ENCODE results near the gene CLPSL1. TPM values are rescaled to one million over a fixed set of nuclear protein-coding genes. Genes with fewer than 3 reads are reported as not detected.

CLPSL1 gene
- total and polyA plus RNA-seq, 2 of the 13 experiments (the other 11 are each of a cell fraction or from before 2014, with no cell fraction given): not detected

GRCh38 chr6:35765739-35766138 is 15.1 kb upstream of the CLPSL1 start:
- in situ Hi-C loops (cut with HindIII; ENCODE audit: extremely low pct_ligation_motif_present, low pct_unique_long_range_greater_than_20kb) (no loop called here), intact Hi-C loops (cut with micrococcal nuclease; ENCODE audit: unreplicated experiment) (no loop called here)
- H3K4me3 ChIP-seq (replicated peaks in 1 of 3; ENCODE audit: insufficient read depth in 1 of 3, low read depth in 2 of 3, low read length in 3 of 3): no peak overlapping the region
- no peaks in the 10 kb centered on the region for H4K20me1 ChIP-seq (ENCODE audit: insufficient read depth, low read length)
- POLR2A ChIA-PET: no interaction called here
- no peaks in the 10 kb centered on the region for H3K79me2 ChIP-seq (ENCODE audit: insufficient read depth, low read length)
- H3K9me3 ChIP-seq (ENCODE audit: low read length): no peaks in the 10 kb centered on the region
- TF ChIP-seq NR2C2 (CRISPR knock-in tag; IDR thresholded peaks at IDR 0.05; ENCODE audit: borderline replicate concordance): no peak
- no peak for TF ChIP-seq SCMH1 (CRISPR knock-in tag; IDR thresholded peaks at IDR 0.05; ENCODE audit: borderline replicate concordance)
- TF ChIP-seq ZNF781 (CRISPR knock-in tag; IDR thresholded peaks at IDR 0.05; ENCODE audit: borderline replicate concordance, not compliant biosample characterization): no peak
- TF ChIP-seq ZNF30 (CRISPR knock-in tag; IDR thresholded peaks at IDR 0.05): no peak
- no peak for TF ChIP-seq ASH2L (IDR thresholded peaks at IDR 0.05; ENCODE audit: insufficient read length, low read depth, low read length)
- TF ChIP-seq ZNF652 (CRISPR knock-in tag; IDR thresholded peaks at IDR 0.05; ENCODE audit: borderline replicate concordance, low read depth): no peak
- TF ChIP-seq, protein P1, sequence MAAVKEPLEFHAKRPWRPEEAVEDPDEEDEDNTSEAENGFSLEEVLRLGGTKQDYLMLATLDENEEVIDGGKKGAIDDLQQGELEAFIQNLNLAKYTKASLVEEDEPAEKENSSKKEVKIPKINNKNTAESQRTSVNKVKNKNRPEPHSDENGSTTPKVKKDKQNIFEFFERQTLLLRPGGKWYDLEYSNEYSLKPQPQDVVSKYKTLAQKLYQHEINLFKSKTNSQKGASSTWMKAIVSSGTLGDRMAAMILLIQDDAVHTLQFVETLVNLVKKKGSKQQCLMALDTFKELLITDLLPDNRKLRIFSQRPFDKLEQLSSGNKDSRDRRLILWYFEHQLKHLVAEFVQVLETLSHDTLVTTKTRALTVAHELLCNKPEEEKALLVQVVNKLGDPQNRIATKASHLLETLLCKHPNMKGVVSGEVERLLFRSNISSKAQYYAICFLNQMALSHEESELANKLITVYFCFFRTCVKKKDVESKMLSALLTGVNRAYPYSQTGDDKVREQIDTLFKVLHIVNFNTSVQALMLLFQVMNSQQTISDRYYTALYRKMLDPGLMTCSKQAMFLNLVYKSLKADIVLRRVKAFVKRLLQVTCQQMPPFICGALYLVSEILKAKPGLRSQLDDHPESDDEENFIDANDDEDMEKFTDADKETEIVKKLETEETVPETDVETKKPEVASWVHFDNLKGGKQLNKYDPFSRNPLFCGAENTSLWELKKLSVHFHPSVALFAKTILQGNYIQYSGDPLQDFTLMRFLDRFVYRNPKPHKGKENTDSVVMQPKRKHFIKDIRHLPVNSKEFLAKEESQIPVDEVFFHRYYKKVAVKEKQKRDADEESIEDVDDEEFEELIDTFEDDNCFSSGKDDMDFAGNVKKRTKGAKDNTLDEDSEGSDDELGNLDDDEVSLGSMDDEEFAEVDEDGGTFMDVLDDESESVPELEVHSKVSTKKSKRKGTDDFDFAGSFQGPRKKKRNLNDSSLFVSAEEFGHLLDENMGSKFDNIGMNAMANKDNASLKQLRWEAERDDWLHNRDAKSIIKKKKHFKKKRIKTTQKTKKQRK (IDR thresholded peaks at IDR 0.05; ENCODE audit: low read length): no peak
- TF ChIP-seq CBFB (CRISPR knock-in tag; IDR thresholded peaks at IDR 0.05): no peak
- TF ChIP-seq ZNF207 (IDR thresholded peaks at IDR 0.05; ENCODE audit: borderline replicate concordance): no peak
- TF ChIP-seq HIC2 (CRISPR knock-in tag; IDR thresholded peaks at IDR 0.05; ENCODE audit: low read depth): no peak
- TF ChIP-seq ZSCAN20 (CRISPR knock-in tag; IDR thresholded peaks at IDR 0.05; ENCODE audit: borderline replicate concordance): no peak
- TF ChIP-seq ZZZ3 (CRISPR knock-in tag; IDR thresholded peaks at IDR 0.05; ENCODE audit: borderline replicate concordance): no peak
- no peak overlapping the region for H3K27ac ChIP-seq (ENCODE audit: extremely low read length, insufficient read depth, low read length)
- no peaks in the 10 kb centered on the region for H3K36me3 ChIP-seq (replicated peaks in 1 of 2; ENCODE audit: control insufficient read depth in 1 of 2, insufficient read depth in 2 of 2, low read length in 2 of 2)
- BruUV-seq (replicated peaks): no TSS peak
- no peak overlapping the region for H3K4me2 ChIP-seq (ENCODE audit: low read depth, low read length)
- H3K9ac ChIP-seq (ENCODE audit: insufficient read depth, low read depth, low read length): no peak overlapping the region
- WGBS (ENCODE audit: low lambda C conversion rate): 89% methylated on average over 23 of the region's 23 CpGs
- CTCF ChIA-PET (ENCODE audit: low intra/inter-chr PET ratio, low total read pairs): no interaction called here
- peaks cover 10% of the 10 kb centered on the region; the same call in 1 of the 2 replicates for H3K4me1 ChIP-seq (ENCODE audit: insufficient read depth, low read length)
- H3K27me3 ChIP-seq (ENCODE audit: control insufficient read depth in 1 of 2, insufficient read depth in 2 of 2, low read length in 2 of 2): peaks cover 0 to 28% of the 10 kb centered on the region in 2 experiments; a peak in 3 of 5 replicates
- no peak for DNase-seq (ENCODE audit: low spot score)
- no peak for FAIRE-seq
- no peak overlapping the region for H2AFZ ChIP-seq (ENCODE audit: low read length)
- ATAC-seq: no peak
